Measurements from ENCODE around the gene JMY.

JMY gene

DNA sequence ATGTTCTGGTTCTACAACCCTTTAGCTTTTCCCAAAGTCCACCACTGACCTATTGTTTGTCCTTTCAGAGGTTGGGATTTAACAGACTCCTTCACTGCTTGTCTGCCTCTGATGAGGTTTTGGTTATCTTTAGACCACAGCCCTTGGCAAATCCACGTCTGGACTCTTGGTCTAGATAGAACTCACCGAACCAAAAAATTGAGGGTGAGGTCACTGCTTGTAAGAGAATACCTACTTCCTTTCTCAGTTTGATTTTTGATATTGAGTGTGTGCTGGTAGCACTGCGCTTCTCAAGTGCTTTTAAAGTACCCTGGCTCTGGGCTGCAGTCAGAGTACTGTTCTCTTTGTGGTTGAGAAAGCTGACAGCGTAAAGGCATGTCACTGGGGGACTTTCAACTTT is 61.7 kb downstream of the JMY start:
- no peak for DNase-seq

- peak; percentile 63 for DNase-seq
Measured at GRCh38 chr5:79301046-79301712, 65.2 kb downstream of the JMY start.

DNA sequence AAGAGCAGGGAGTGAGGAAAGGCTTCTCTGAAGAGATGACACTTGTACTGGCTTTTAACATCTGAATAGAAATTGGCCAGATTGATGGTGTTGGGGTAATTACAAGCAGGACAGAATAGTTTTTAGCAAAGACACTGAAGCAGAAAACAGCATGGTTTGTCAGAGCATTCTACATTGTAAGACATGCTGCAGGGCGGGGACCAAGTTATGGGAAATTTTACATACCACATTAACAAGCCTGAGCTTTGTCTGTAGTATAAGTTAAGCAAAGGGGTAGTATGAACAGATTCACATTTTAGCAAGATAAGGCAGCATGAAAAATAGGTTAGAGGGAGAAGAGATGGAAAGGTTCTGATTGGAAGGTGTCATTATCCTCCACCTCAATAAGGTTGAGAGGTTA is 66.5 kb downstream of the JMY start:
- no peak for DNase-seq

- DNase-seq = no peak
Measured at GRCh38 chr5:79305706-79306105, 69.8 kb downstream of the JMY start.

DNA sequence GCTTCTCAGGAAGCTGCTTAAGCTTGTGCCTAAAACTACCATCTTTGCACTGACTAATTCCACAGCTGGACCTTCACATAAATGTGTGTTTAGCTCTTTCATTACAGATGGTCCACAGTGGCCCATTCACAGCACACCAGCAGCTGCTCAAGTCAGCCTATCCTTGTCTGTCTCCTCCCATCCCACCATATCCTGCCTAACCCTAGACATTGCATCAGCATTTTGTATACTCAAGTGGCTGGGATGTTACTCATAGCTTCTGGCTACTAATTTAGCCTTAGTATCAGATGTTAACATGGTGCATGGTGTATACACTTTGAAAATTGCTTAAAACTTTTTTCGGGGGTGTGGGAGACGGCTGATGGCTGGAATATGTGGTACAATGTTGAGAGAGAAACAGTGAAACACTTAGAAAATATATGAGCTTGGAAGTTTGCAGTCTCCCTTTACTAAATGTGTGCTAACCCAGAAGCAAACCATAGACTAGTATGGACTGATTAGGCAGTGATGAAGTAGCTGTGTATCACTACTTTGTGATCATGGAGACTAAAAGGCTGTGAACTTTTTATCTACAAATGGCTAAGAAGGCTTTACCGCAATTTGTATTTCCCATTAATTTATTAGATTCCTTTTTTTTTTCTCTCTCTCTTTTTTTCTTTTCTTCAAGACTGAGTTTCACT is 83.1 kb downstream of the JMY start:
- peak; percentile 93 for DNase-seq

DNA sequence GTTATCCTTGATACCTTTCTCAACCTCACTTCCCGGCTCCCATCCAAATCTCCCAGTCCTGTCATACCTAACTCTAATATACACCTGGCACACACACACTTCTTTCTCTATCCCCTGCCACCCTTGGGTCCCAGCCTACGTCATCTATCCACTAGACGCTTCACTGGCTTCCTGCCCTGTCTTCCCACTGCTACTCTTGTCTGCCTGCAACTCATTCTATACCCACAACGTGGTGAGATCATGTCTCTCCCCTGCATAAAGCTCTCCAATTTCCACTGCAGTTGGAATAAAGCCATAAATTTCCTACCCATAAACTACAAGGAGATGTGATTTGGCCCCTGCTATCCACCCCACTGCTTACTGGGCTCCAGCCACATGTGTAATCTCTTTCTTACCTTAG is 93.5 kb downstream of the JMY start:
- DNase-seq = no peak

GRCh38 chr5:79330071-79330470 is 94.1 kb downstream of the JMY start:
- no peak for DNase-seq

- no peak for DNase-seq
Measured at GRCh38 chr5:79333852-79334557, 98.1 kb downstream of the JMY start.

DNA sequence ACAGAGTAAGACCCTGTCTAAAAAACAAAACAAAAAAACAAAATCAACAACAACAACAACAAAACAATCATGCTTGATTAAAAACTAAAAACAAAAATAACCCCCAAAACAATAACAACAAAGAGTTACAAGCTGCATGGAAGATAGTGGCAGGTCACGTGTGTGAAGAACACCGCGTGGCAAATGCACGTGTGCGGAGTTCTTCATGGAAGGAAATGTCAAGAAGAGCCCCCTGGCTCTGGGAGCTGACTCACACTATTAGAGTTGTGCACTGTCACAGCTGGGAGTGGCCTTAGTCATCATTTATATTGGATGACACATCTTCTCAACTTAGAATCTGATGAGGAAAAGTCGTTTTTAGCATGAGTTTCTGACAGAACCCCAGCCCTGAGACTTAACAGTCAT is 110.5 kb downstream of the JMY start:
- DNase-seq = peak; percentile 55

- no peak for DNase-seq
Measured at GRCh38 chr5:79349047-79349446, 113.1 kb downstream of the JMY start.

GRCh38 chr5:79349881-79350280 is 114.0 kb downstream of the JMY start:
- no peak for DNase-seq

DNA sequence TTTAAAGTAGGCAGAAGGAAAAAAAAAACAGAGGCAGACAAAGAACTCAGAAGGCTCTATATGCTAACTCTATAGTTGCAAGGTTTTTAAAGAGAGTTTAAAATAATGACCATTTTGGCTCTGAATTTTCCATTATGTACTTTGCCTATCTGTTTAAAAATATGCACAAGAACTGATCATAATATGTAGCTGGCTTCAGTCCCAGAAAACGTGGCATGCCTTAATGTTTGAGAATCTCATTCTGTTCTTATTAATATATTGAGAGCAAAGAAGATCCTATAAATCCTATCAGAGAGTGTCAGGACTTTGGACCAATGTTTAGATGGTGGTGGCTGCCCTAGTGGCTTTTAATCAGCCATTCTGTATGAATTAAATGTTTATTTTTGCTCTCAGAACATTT is 121.5 kb downstream of the JMY start:
- no peak for DNase-seq

Data from HCEC 1CT (cell line).